Right lobe of liver (tissue), 4 donors: Measurements from ENCODE around the gene DYNLT2.

Source experiments
- CTCF ChIP-seq, 4 donors: fragments of 200-600 bp in 3 of 4; fragments of 450-650 bp in 1 of 4; IDR thresholded peaks; one replicate each; pipeline versions ENCODE4 v1.5.1 to v1.8.0; 2016 to 2022; ENCODE audit warnings: antibody characterized with exemption in 4 of 4, mild to moderate bottlenecking in 2 of 4
- POLR2A ChIP-seq: fragments of 450-650 bp; IDR thresholded peaks from one replicate; pipeline ENCODE4 v1.6.1; 2017; ENCODE audit warnings: antibody characterized with exemption, mild to moderate bottlenecking
- donor health status: DM: no; HTN: no; CAD: no.
- donor health status: DM: no; HTN: no; CAD: no.
- donor health status: DM: no; HTN: yes; CAD: no.

- no peak for TF ChIP-seq CTCF (IDR thresholded peaks at IDR 0.05)
- peak; percentile 37 for TF ChIP-seq POLR2A
Measured at GRCh38 chr6:169723200-169723909, 28.0 kb downstream of the DYNLT2 start.
